Measurements from ENCODE around the gene LRMDA.

Gene LRMDA

DNA sequence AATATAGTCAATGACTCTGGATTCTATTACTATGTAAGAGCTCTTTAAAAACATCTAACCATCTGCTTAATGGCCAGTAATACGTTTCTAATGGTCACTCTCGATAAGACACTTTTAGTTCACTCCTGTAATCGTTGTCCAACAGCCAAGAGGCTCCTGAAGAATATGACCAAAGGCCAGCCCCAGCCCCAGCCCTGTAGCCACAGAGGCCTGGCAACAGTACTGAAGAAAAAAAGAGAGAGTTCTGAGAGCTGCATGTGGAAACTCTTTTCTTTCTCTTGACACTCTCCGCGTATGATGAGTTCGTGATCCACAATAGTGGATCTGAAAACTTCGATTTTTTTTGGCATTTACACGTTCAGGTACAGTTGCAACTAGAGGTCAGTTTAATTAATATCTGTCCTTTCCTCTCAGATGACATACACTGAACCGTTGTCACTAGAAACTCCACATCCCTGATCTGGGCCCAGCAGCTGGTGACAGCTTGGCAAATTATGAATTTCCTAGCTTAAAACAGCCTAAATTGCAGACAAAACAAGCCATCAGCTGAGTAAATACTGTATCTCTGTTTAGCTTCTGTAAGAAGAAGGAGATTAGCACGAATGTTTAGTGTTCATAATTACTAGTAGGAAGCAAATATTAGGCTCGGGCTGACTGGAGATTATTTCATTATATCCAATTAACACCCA lies 456.7 kb downstream of the LRMDA start:
- Histone ChIP-seq H2AFZ (ENCODE audit: low read length, unreplicated experiment) (no peak overlapping the region), H3K27ac (ENCODE audit: low read depth, low read length) (no peak overlapping the region), H3K79me2 (ENCODE audit: control insufficient read depth, insufficient read depth, low read length, unreplicated experiment) (no peaks in the 10 kb centered on the region), H3K4me3 (ENCODE audit: low read depth, low read length) (no peak overlapping the region), H3K4me1 (ENCODE audit: control insufficient read depth, insufficient read depth, low read length, unreplicated experiment) (no peaks in the 10 kb centered on the region), H3K36me3 (ENCODE audit: insufficient read depth, low read length) (no peaks in the 10 kb centered on the region), H3K27me3 (ENCODE audit: insufficient read depth, low read length) (no peaks in the 10 kb centered on the region)

DNA sequence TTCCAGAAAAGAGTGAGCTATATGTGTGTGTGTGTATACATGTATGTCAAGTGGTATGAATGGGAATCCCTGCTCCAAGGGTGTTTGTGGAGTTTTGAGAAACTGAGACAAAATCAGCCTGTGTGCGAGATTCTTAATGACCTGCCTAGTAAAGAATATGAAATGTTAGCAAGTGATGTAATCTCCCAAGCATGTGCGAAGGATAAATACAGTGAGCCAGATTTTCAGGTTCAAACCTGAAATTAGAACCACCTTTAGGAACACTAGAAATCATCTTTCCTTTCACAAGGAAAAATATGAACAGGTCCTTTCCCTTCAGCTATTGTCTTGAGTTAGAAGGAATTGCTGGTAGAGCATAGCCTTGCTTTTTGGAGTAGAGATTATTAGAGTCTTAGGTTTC lies 457.6 kb downstream of the LRMDA start:
- Histone ChIP-seq H3K4me3 (ENCODE audit: low read depth, low read length) (no peak overlapping the region), H2AFZ (ENCODE audit: low read length, unreplicated experiment) (no peak overlapping the region)

DNA sequence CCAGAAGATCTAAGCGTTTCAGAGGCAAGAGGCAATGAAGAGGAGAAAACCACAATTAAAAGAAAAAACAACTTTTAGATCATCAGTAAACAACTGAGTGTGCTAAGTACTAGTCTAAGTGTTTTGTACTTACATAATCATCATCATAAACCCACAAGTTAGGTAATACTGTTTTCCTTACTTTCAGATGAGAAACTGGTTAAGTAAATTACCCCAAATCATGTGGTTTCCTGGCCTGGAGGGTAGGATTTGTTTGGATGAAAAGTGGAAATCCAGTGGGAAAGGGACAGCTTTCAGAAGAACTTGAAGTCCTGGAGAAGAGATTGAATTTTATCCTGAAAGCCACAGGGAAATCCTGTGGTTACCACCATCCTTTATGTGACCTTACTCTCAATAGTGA lies 463.3 kb downstream of the LRMDA start:
- Histone ChIP-seq H3K36me3 (ENCODE audit: insufficient read depth, low read length) (no peaks in the 10 kb centered on the region), H3K27ac (ENCODE audit: low read depth, low read length) (no peak overlapping the region), H3K79me2 (ENCODE audit: control insufficient read depth, insufficient read depth, low read length, unreplicated experiment) (no peaks in the 10 kb centered on the region), H2AFZ (ENCODE audit: low read length, unreplicated experiment) (no peak overlapping the region), H3K4me1 (ENCODE audit: control insufficient read depth, insufficient read depth, low read length, unreplicated experiment) (no peaks in the 10 kb centered on the region), H3K27me3 (ENCODE audit: insufficient read depth, low read length) (no peaks in the 10 kb centered on the region), H3K4me3 (ENCODE audit: low read depth, low read length) (no peak overlapping the region)

More for the DNA sequence above, 457.6 kb downstream of the LRMDA start:
- H3K27ac ChIP-seq (ENCODE audit: low read depth, low read length), result no peak overlapping the region
- H3K27me3 ChIP-seq (ENCODE audit: insufficient read depth, low read length), result no peaks in the 10 kb centered on the region
- H3K79me2 ChIP-seq (ENCODE audit: control insufficient read depth, insufficient read depth, low read length, unreplicated experiment), result no peaks in the 10 kb centered on the region
- H3K36me3 ChIP-seq (ENCODE audit: insufficient read depth, low read length), result no peaks in the 10 kb centered on the region
- H3K4me1 ChIP-seq (ENCODE audit: control insufficient read depth, insufficient read depth, low read length, unreplicated experiment), result no peaks in the 10 kb centered on the region

DNA sequence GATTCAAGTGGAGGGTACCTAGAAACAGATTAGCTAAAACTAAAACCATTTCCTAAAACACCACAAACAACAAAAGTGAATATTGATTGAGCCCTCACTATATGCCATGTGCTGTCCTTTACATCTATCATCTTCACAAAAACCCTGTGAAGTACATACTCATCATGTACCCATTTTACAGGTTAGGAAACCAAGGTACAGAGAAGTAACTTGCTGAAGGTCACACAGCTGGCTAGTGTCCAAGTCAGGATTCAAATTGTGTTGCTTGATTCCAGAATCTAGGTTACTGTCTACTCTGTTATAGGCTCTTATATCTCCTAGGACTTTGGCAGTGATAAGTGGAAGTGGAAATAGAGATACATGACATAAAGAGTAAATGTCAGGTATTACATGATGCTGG lies 463.8 kb downstream of the LRMDA start:
- Histone ChIP-seq H3K27ac (ENCODE audit: low read depth, low read length) (no peak overlapping the region), H2AFZ (ENCODE audit: low read length, unreplicated experiment) (no peak overlapping the region), H3K79me2 (ENCODE audit: control insufficient read depth, insufficient read depth, low read length, unreplicated experiment) (no peaks in the 10 kb centered on the region), H3K36me3 (ENCODE audit: insufficient read depth, low read length) (no peaks in the 10 kb centered on the region), H3K4me1 (ENCODE audit: control insufficient read depth, insufficient read depth, low read length, unreplicated experiment) (no peaks in the 10 kb centered on the region), H3K4me3 (ENCODE audit: low read depth, low read length) (no peak overlapping the region), H3K27me3 (ENCODE audit: insufficient read depth, low read length) (no peaks in the 10 kb centered on the region)

DNA sequence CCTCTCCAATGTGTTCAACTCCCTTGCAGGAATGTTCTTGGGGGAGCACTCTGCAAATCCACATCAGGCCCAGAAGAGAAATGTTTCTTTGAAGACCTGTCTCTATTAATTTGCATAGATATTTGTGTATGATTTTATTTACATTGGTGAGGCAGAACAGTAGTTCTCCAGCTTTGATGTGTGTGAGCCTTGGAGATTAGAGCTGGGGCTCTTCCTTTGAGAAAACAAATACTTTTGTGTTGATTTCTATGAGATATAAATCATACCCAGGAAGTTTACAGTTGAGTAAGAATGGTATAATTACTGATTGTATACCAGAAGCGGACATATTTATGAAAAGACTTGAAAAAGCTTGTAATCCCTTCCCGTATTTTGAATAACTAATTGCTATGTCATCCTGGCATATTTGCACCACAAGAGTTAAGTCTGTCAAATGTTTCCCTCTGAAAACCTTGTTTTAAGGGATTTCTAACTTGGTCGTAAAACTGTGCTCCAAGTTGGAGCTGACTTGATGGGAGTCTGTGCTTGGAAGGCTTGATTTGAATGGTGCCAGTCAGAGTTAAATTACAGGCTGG lies 468.5 kb downstream of the LRMDA start:
- Histone ChIP-seq H2AFZ (ENCODE audit: low read length, unreplicated experiment) (no peak overlapping the region), H3K79me2 (ENCODE audit: control insufficient read depth, insufficient read depth, low read length, unreplicated experiment) (no peaks in the 10 kb centered on the region), H3K27me3 (ENCODE audit: insufficient read depth, low read length) (no peaks in the 10 kb centered on the region), H3K4me3 (ENCODE audit: low read depth, low read length) (no peak overlapping the region), H3K36me3 (ENCODE audit: insufficient read depth, low read length) (no peaks in the 10 kb centered on the region), H3K27ac (ENCODE audit: low read depth, low read length) (no peak overlapping the region), H3K4me1 (ENCODE audit: control insufficient read depth, insufficient read depth, low read length, unreplicated experiment) (no peaks in the 10 kb centered on the region)

DNA sequence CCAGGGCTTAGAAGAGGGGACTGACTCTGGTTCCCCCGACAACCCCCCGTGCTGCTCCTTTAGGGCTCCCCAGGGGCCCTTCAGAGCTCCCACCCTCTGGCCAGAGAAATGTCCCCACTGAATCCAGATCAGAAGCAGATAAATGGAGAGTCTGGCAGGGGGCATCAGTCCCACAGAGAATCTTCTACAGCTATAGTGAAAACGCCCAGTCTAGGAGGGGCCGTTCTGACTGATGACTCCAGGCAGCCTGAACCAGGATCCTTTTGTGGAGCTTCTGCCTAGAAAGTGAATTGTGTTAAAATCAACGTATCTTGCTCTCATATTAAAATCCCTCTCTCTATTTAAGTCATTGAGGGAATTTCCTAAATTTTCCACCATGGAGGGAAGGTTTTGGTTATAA lies 471.4 kb downstream of the LRMDA start:
- Histone ChIP-seq H3K4me1 (ENCODE audit: control insufficient read depth, insufficient read depth, low read length, unreplicated experiment) (no peaks in the 10 kb centered on the region), H3K79me2 (ENCODE audit: control insufficient read depth, insufficient read depth, low read length, unreplicated experiment) (no peaks in the 10 kb centered on the region), H3K4me3 (ENCODE audit: low read depth, low read length) (no peak overlapping the region), H3K36me3 (ENCODE audit: insufficient read depth, low read length) (no peaks in the 10 kb centered on the region), H3K27ac (ENCODE audit: low read depth, low read length) (no peak overlapping the region), H2AFZ (ENCODE audit: low read length, unreplicated experiment) (no peak overlapping the region), H3K27me3 (ENCODE audit: insufficient read depth, low read length) (no peaks in the 10 kb centered on the region)

DNA sequence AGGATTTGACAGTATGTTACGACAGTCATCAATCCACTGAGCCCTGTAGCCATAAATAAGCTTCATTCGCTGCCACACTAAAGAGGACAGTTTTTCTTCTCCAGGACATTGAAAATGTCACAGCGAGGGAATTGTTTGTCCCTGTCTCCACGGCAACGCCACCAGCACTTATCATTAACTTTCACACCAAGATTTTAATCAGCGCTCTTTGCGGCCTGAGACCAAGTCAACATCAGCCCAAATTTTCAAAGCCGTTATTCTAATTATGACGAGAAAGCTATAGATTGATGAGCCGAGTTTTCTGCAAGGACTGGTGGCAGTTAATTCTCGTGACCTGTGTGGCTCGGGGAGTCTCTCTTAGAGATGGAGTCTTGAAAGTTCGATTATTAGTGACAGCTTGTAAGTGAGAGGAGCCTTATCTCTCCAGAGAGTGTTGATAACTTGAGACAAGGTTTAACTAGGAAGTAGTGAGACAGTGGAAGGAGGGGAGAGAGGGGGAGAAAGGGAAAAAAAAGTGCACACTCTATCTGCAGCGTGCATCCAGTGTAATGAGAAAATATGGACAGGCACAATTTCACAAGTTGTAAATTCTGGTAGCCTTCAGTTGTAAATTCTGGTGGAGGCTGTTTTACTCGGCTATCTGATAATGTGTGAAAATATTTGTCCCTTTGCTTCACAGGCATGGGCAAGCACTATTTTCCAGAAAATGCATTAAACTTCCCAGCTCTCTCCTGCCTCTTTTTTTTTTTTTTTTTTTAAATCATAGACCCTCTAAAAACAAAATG lies 473.3 kb downstream of the LRMDA start:
- Histone ChIP-seq H3K27ac (ENCODE audit: low read depth, low read length) (no peak overlapping the region), H2AFZ (ENCODE audit: low read length, unreplicated experiment) (no peak overlapping the region), H3K79me2 (ENCODE audit: control insufficient read depth, insufficient read depth, low read length, unreplicated experiment) (no peaks in the 10 kb centered on the region), H3K36me3 (ENCODE audit: insufficient read depth, low read length) (no peaks in the 10 kb centered on the region), H3K4me3 (ENCODE audit: low read depth, low read length) (no peak overlapping the region), H3K4me1 (ENCODE audit: control insufficient read depth, insufficient read depth, low read length, unreplicated experiment) (no peaks in the 10 kb centered on the region), H3K27me3 (ENCODE audit: insufficient read depth, low read length) (no peaks in the 10 kb centered on the region)

DNA sequence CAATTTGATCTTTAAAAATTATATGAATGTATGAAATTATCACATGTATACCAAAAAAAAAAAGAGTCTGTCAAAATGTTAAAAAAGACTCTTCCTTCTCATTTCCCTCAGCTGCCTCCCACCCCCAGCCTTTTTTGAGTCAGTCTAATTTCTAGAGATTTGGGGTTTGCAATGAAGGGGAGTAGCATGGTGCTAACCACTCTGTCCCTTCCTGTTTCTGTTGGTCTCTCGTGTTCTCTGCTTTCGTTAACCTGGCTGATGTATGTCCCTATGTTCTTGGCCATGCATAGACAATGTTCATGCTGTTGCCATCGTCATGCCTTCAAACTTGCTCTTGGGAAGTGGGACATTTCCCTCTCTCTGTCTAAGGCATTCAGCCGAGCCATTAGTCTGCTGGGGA lies 474.1 kb downstream of the LRMDA start:
- Histone ChIP-seq H3K4me1 (ENCODE audit: control insufficient read depth, insufficient read depth, low read length, unreplicated experiment) (no peaks in the 10 kb centered on the region), H3K79me2 (ENCODE audit: control insufficient read depth, insufficient read depth, low read length, unreplicated experiment) (no peaks in the 10 kb centered on the region), H3K27me3 (ENCODE audit: insufficient read depth, low read length) (no peaks in the 10 kb centered on the region), H3K36me3 (ENCODE audit: insufficient read depth, low read length) (no peaks in the 10 kb centered on the region), H3K4me3 (ENCODE audit: low read depth, low read length) (no peak overlapping the region), H2AFZ (ENCODE audit: low read length, unreplicated experiment) (no peak overlapping the region), H3K27ac (ENCODE audit: low read depth, low read length) (no peak overlapping the region)

DNA sequence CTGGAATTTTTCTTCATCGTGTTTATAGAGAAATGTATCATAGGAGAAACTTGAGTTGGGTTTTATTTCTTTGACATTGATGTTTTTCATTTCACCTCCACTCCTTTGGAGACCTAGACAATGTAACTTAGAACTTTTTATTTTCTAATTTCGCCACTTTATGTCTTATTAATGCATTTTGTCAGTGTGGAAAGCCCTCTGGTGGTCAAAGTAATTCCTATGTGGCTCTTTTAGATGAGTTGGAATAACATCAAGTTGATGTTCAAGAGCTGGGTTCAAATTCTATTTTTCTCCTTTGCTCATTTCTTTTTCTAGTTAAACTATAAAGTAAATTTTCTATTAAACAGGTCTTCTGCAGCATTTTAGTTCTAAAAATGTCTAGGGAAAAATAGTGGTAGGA lies 478.6 kb downstream of the LRMDA start:
- no peaks in the 10 kb centered on the region for H3K4me1 ChIP-seq (ENCODE audit: control insufficient read depth, insufficient read depth, low read length, unreplicated experiment)
- no peaks in the 10 kb centered on the region; the same call in 1 of the 2 replicates for H3K27me3 ChIP-seq (ENCODE audit: insufficient read depth, low read length)
- H3K79me2 ChIP-seq (ENCODE audit: control insufficient read depth, insufficient read depth, low read length, unreplicated experiment), result no peaks in the 10 kb centered on the region
- no peak overlapping the region for H3K4me3 ChIP-seq (ENCODE audit: low read depth, low read length)
- H2AFZ ChIP-seq (ENCODE audit: low read length, unreplicated experiment), result no peak overlapping the region
- no peaks in the 10 kb centered on the region for H3K36me3 ChIP-seq (ENCODE audit: insufficient read depth, low read length)
- H3K27ac ChIP-seq (ENCODE audit: low read depth, low read length), result no peak overlapping the region

DNA sequence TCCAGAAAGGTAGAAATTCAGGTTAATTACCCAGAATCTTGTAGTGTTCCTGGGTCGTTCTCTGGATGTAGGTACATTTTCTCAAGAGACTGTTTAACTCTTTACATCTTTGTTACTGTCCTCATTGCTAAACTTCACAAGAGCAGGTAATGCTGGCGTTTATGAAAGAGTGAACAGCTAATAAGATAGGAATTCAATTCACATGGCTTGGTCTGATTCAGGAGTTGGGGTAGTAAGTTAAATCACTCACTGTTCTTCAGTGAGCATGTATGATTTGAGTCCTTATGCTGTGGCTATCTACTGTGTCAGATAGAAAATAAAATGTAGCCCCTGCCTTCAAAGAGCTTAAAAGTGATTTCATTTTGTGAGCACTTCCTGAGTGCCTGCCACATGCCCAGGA lies 480.0 kb downstream of the LRMDA start:
- no peaks in the 10 kb centered on the region for H3K79me2 ChIP-seq (ENCODE audit: control insufficient read depth, insufficient read depth, low read length, unreplicated experiment)
- H2AFZ ChIP-seq (ENCODE audit: low read length, unreplicated experiment), result no peak overlapping the region
- no peak overlapping the region for H3K27ac ChIP-seq (ENCODE audit: low read depth, low read length)
- H3K36me3 ChIP-seq (ENCODE audit: insufficient read depth, low read length), result no peaks in the 10 kb centered on the region
- H3K27me3 ChIP-seq (ENCODE audit: insufficient read depth, low read length), result no peaks in the 10 kb centered on the region; the same call in 1 of the 2 replicates
- H3K4me1 ChIP-seq (ENCODE audit: control insufficient read depth, insufficient read depth, low read length, unreplicated experiment), result no peaks in the 10 kb centered on the region
- no peak overlapping the region for H3K4me3 ChIP-seq (ENCODE audit: low read depth, low read length)

DNA sequence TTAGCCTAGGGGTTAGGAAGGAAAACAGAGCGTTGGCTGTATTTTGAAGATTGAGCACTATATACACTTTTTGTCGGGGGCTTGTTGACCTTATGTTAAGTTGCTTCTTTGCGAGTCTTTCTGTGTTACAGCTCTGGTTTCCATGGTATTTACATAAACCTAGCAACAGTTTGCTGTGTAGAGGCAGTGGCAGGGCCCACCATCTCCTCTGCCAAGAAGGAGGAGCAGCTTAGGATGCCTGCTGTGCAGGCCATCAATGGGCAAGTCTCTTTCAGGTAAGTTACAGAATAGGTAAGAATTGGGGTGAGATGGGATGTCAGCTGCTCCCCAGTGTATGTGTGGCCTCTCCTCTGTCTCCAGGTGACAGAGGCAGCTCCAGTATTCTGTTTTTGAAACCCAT lies 485.5 kb downstream of the LRMDA start:
- H3K4me3 ChIP-seq (ENCODE audit: low read depth, low read length), result no peak overlapping the region
- H2AFZ ChIP-seq (ENCODE audit: low read length, unreplicated experiment), result no peak overlapping the region
- no peaks in the 10 kb centered on the region for H3K79me2 ChIP-seq (ENCODE audit: control insufficient read depth, insufficient read depth, low read length, unreplicated experiment)
- H3K27me3 ChIP-seq (ENCODE audit: insufficient read depth, low read length), result no peaks in the 10 kb centered on the region; the same call in 1 of the 2 replicates
- no peak overlapping the region for H3K27ac ChIP-seq (ENCODE audit: low read depth, low read length)
- no peaks in the 10 kb centered on the region for H3K36me3 ChIP-seq (ENCODE audit: insufficient read depth, low read length)
- H3K4me1 ChIP-seq (ENCODE audit: control insufficient read depth, insufficient read depth, low read length, unreplicated experiment), result no peaks in the 10 kb centered on the region

All from ACC112 (cell line).